Measurements from ENCODE around the gene TRIM56.
"Not testable (repeated sequence)": the region's sequence is repeated elsewhere in the genome, so short reads cannot be mapped to it uniquely, and the experiment has no call there.

Gene TRIM56

DNA sequence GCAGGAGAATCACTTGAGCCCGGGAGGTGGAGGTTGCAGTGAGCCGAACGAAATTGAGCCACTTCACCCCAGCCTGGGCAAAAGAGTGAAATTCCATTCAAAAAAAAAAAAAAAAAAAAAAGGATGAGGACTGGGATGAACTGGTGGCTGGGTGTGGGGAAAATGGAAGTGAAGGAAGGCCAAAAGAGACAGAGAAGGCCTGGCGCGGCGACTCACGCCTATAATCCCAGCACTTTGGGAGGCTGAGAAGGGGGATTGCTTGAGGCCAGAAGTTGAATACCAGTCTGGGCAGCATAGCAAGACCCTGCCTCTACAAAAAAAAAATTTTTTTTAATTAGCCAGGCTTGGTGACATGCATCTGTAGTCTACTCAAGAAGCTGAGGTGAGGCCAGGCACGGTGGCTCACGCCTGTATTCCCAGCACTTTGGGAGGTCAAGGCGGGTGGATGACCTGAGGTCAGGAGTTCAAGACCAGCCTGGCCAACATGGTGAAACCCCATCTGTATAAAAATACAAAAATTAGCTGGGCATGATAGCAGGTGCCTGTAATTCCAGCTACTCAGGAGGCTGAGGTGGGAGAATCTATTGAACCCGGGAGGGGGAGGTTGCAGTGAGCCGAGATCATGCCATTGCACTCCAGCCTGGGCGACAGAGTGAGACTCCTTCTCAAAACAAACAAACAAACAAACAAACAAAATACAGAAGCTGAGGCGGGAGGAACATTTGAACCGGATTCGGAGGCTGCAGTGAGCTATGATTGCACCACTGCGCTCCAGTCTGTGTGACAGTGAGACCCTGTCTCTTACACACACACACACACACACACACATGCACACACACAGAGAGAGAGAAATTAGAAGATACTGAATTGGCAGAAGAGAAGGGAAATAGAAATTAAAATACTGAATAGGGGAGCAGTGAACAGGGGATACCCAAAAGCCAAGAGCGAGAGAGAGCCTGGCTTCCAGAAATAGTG, 47.6 kb downstream of the TRIM56 start:
- not testable (repeated sequence) for DNase-seq

DNA sequence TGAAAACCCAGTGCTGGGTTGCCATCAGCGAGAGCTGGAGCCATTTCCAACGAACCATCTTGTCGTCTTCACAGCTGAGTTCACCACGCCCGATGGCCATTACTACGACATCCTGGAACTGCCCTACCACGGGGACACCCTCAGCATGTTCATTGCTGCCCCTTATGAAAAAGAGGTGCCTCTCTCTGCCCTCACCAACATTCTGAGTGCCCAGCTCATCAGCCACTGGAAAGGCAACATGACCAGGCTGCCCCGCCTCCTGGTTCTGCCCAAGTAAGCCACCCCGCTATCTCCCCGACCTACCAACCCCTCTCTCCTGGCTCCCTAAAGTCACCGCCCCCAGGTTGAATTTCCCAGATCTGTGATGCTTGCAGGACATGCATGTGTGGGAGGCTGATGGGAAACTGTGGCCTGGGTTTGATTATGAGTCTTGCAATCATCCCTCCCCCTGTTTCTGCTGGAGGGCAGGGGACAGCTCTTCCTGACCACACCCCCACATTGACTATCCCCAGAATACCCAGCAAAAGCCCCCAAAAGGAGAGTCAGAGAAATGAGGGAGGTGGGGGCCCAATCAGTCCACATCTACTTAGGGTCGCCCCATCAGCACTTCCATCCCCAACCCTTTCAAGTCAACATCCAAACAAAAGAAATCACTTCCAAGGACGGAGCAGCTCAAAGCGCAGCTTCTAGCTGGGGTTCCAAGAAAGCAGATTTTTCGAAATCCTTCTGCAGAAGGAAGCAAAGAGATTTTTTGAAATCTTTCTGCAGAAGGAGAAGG, 48.5 kb downstream of the TRIM56 start:
- DNase-seq: no peak

DNA sequence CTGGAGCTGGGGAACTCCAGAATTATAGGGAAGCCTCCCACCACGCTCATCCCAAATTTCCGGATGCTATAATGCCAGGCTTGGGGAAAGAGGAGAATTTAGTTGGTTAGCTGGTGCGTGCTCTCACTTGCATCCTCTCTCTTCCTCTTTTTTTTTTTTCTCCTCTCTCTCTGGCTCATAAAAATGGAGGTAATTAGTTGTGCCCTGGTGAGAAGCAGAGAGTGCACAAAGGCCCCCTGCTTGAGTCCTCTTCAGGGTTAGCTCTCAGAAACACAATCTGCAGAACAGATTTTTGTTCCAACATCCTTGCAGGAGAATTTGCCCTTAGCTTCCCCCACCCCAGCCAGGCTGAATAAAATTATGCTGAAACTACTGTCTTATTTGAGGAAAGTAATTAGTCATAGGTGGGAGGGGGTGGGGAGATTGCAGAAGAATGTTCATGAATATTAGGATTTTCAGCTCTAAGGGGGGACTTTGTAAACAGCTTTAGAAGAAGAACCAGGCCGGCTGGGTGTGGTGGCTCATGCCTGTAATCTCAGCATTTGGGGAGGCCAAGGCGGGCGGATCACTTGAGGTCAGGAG, 49.2 kb downstream of the TRIM56 start:
- no peak for DNase-seq

- no peak for DNase-seq
Observed at GRCh38 chr7:101137651-101138212, 52.5 kb downstream of the TRIM56 start.

GRCh38 chr7:101138213-101138870, 53.1 kb downstream of the TRIM56 start:
- DNase-seq: peak in 30 of 58 donors; percentile 9 to 68 (median 38)

- DNase-seq: no peak
Observed at GRCh38 chr7:101140339-101140699, 55.0 kb downstream of the TRIM56 start.

GRCh38 chr7:101140746-101141382, 55.6 kb downstream of the TRIM56 start:
- DNase-seq: no peak
